DND-41 (cell line): ENCODE measurements around the gene PLA2G2F.

ENCODE experiments used
- ATAC-seq: fragments of 200-7000 bp; cut with Tn5 transposase; 3 replicates; pipeline ENCODE4 v1.9.1; 2021; ENCODE audit warnings: low read depth; ENCODE audit not compliant: insufficient read depth
- DNase-seq: peaks from one replicate; pipeline ENCODE4 v3.0.0-alpha.2; 2020
- H2AFZ ChIP-seq: 2 replicates; pipeline ENCODE4 v1.6.0; 2012; ENCODE audit warnings: low read depth, low read length
- H3K27ac ChIP-seq: 2 replicates; pipeline ENCODE4 v1.5.1; 2012; ENCODE audit warnings: low read length, inconsistent platforms
- H3K27me3 ChIP-seq: fragments of 200-600 bp; sonication (generic); 2 replicates; pipeline ENCODE4 v1.6.0; 2012; ENCODE audit warnings: low read length, mild to moderate bottlenecking, inconsistent platforms; ENCODE audit not compliant: insufficient read depth, poor library complexity
- H3K36me3 ChIP-seq: 2 replicates; pipeline ENCODE4 v1.5.1; 2012; ENCODE audit warnings: low read length, inconsistent platforms; ENCODE audit not compliant: insufficient read depth
- H3K4me1 ChIP-seq: 2 replicates; pipeline ENCODE4 v1.5.1; 2012; ENCODE audit warnings: mild to moderate bottlenecking, low read length; ENCODE audit not compliant: insufficient read depth
- H3K4me2 ChIP-seq: 2 replicates; pipeline ENCODE4 v1.6.0; 2012; ENCODE audit warnings: mild to moderate bottlenecking, moderate library complexity, low read length, inconsistent platforms; ENCODE audit not compliant: insufficient read depth
- H3K4me3 ChIP-seq, 2 experiments: fragments of 200-600 bp in 1 of 2; shearing (Covaris generic) in 1 of 2; 2 replicates each; pipeline ENCODE4 v1.5.1; 2012 to 2016; ENCODE audit warnings: inconsistent platforms in 2 of 2, low read length in 2 of 2, mild to moderate bottlenecking in 2 of 2, low read depth in 1 of 2, moderate library complexity in 1 of 2
- H3K79me2 ChIP-seq: 2 replicates; pipeline ENCODE4 v1.6.0; 2012; ENCODE audit warnings: low read length, inconsistent platforms; ENCODE audit not compliant: insufficient read depth
- H3K9ac ChIP-seq: 2 replicates; pipeline ENCODE4 v1.6.0; 2012; ENCODE audit warnings: low read depth, mild to moderate bottlenecking, inconsistent platforms, low read length, moderate library complexity
- H3K9me3 ChIP-seq: 2 replicates; pipeline ENCODE4 v1.5.1; 2012; ENCODE audit warnings: low read length, moderate library complexity, mild to moderate bottlenecking, inconsistent platforms; ENCODE audit not compliant: insufficient read depth, severe bottlenecking
- H4K20me1 ChIP-seq: 2 replicates; pipeline ENCODE4 v1.6.0; 2012; ENCODE audit warnings: low read length; ENCODE audit not compliant: insufficient read depth
- EZH2 ChIP-seq: IDR thresholded peaks from 3 replicates; pipeline ENCODE4 v1.6.1; 2012; ENCODE audit warnings: borderline replicate concordance, low read depth, mild to moderate bottlenecking, moderate library complexity, low read length, inconsistent platforms; ENCODE audit not compliant: severe bottlenecking
- TF ChIP-seq, protein P1 (sequence below): IDR thresholded peaks from 2 replicates; pipeline ENCODE4 v1.5.1; 2012; ENCODE audit warnings: borderline replicate concordance, low read length, moderate library complexity, mild to moderate bottlenecking; ENCODE audit not compliant: poor library complexity, severe bottlenecking; ENCODE audit errors: extremely low read depth

PLA2G2F gene

DNA sequence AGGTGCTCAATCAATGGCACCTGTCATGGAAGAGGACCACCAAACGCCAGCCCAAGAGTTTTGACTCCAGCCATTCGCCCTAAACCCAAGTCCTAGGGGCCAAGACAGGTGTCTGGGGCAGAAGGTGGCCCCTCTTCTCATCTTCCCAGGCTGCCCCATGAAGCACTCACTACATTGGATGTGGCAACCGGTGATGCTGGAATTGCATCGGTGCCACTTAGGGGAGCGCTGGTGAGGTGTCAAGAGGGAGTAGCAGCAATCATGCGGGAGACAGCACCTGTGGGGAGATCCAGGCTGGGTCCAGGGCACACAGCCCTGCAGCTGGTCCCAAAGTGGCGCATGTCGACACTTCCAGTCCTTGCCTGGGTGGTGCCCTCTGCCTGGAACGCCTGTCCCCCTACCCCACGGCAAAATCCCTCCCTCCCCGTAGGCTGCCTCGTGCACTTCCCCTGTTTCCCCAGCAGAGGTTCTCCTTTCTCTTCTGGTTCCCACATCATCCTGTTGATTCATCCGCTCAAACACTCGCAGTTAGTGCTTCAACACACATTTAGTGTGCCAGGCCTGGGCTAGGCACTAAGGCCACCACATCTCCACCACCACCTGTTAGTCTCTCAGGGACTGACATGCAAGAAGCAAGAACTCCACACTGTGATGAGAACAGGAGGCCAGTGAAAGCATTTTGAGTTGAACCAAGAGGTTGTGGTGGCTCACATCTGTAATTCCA lies 38.3 kb upstream of the PLA2G2F start:
- H3K9ac ChIP-seq, result no peak overlapping the region
- H2AFZ ChIP-seq, result no peak overlapping the region
- H3K79me2 ChIP-seq, result no peaks in the 10 kb centered on the region
- peaks cover 10% of the 10 kb centered on the region for H3K27me3 ChIP-seq
- H3K4me1 ChIP-seq, result no peaks in the 10 kb centered on the region
- no peaks in the 10 kb centered on the region for H3K36me3 ChIP-seq
- H4K20me1 ChIP-seq, result no peaks in the 10 kb centered on the region
- H3K4me2 ChIP-seq, result no peak overlapping the region
- no peak overlapping the region for H3K4me3 ChIP-seq
- TF ChIP-seq, protein P1, sequence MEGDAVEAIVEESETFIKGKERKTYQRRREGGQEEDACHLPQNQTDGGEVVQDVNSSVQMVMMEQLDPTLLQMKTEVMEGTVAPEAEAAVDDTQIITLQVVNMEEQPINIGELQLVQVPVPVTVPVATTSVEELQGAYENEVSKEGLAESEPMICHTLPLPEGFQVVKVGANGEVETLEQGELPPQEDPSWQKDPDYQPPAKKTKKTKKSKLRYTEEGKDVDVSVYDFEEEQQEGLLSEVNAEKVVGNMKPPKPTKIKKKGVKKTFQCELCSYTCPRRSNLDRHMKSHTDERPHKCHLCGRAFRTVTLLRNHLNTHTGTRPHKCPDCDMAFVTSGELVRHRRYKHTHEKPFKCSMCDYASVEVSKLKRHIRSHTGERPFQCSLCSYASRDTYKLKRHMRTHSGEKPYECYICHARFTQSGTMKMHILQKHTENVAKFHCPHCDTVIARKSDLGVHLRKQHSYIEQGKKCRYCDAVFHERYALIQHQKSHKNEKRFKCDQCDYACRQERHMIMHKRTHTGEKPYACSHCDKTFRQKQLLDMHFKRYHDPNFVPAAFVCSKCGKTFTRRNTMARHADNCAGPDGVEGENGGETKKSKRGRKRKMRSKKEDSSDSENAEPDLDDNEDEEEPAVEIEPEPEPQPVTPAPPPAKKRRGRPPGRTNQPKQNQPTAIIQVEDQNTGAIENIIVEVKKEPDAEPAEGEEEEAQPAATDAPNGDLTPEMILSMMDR, result peak; percentile 65
- TF ChIP-seq EZH2, result no peak
- DNase-seq (peak; percentile 27), ATAC-seq (peak; percentile 50; the same call in 2 of the 3 replicates)
- no peaks in the 10 kb centered on the region for H3K9me3 ChIP-seq
- H3K27ac ChIP-seq, result no peak overlapping the region

DNA sequence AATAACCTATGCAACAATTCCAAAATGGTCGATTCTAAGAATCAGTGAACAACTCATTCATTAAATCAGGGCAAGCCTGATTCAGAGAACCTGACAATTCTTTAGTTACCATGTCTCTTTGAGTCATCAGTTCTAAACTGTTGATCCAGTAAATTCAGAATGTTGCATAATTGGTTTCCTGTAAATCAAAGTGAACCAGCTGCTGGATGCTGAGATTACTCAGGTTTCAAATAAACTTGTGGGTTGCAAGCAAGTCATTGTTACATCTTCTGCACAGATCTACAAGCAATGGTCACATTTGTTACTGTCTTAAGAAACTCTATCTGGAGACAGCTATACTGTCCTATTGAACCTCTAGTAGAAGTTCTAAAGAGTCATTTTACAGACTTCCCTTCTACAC lies 36.2 kb upstream of the PLA2G2F start:
- Histone ChIP-seq H3K9me3 (no peaks in the 10 kb centered on the region), H3K4me1 (no peaks in the 10 kb centered on the region), H3K4me3 (no peak overlapping the region), H3K27ac (no peak overlapping the region), H3K9ac (no peak overlapping the region), H2AFZ (no peak overlapping the region), H3K79me2 (no peaks in the 10 kb centered on the region), H4K20me1 (no peaks in the 10 kb centered on the region), H3K27me3 (peaks cover 8% of the 10 kb centered on the region), H3K36me3 (no peaks in the 10 kb centered on the region), H3K4me2 (no peak overlapping the region)
- no peak for ATAC-seq
- no peak for DNase-seq
- TF ChIP-seq, protein P1, result no peak
- no peak for TF ChIP-seq EZH2

- ATAC-seq (no peak), DNase-seq (no peak)
- no peak overlapping the region for H3K4me3 ChIP-seq
- H3K9ac ChIP-seq, result no peak overlapping the region
- peaks cover 4% of the 10 kb centered on the region; the same call in 1 of the 2 replicates for H4K20me1 ChIP-seq
- H3K27ac ChIP-seq, result no peak overlapping the region
- no peak overlapping the region for H2AFZ ChIP-seq
- no peaks in the 10 kb centered on the region for H3K9me3 ChIP-seq
- no peaks in the 10 kb centered on the region for H3K79me2 ChIP-seq
- H3K4me2 ChIP-seq, result no peak overlapping the region
- peaks cover 2% of the 10 kb centered on the region for H3K27me3 ChIP-seq
- no peaks in the 10 kb centered on the region for H3K4me1 ChIP-seq
- TF ChIP-seq, protein P1, result no peak
- TF ChIP-seq EZH2, result no peak
- no peaks in the 10 kb centered on the region for H3K36me3 ChIP-seq
These were observed 33.3 kb upstream of the PLA2G2F start for GRCh38 chr1:20105856-20106255.
